Activated CD4-positive, alpha-beta T cell treated with anti-CD3 and anti-CD28 coated beads, Interleukin-2, amount 10 ng/mL, durations not matched to agents 24 days and 14 days (primary cell): ENCODE results near the gene ZFP36L2. TPM values are rescaled to one million over a fixed set of nuclear protein-coding genes. Genes with fewer than 3 reads are reported as not detected.

Source experiments
- DNase-seq: peaks from one replicate; pipeline ENCODE4 v3.0.0; 2022
- H3K27ac Mint-ChIP-seq: one replicate; pipeline ENCODE4 v1.8.0; 2022; ENCODE audit warnings: mild to moderate bottlenecking, mixed read lengths
- H3K27me3 Mint-ChIP-seq: one replicate; pipeline ENCODE4 v1.8.0; 2022; ENCODE audit warnings: mixed read lengths
- H3K36me3 Mint-ChIP-seq: one replicate; pipeline ENCODE4 v1.8.0; 2022; ENCODE audit warnings: low read depth, mild to moderate bottlenecking, mixed read lengths
- H3K4me1 Mint-ChIP-seq: one replicate; pipeline ENCODE4 v1.8.0; 2021; ENCODE audit warnings: mixed read lengths
- H3K4me3 Mint-ChIP-seq: one replicate; pipeline ENCODE4 v1.8.0; 2022; ENCODE audit warnings: mild to moderate bottlenecking, moderate library complexity, mixed read lengths
- H3K9me3 Mint-ChIP-seq: one replicate; pipeline ENCODE4 v1.8.0; 2021; ENCODE audit warnings: mixed read lengths
- intact Hi-C: fragments of 100-400 bp; cut with micrococcal nuclease; formaldehyde crosslinking; loops from one replicate; pipeline ENCODE4 v1.15.1; 2023
- total RNA-seq: library from RNA; stranded (reverse); gene quantifications from 2 replicates; pipeline ENCODE4 v1.2.3, GENCODE V29; 2022

ZFP36L2 gene
- total RNA-seq, 1 donor from 2014 or later, result 93.1 TPM

GRCh38 chr2:43233218-43234212 is 7.1 kb upstream of the ZFP36L2 start:
- intact Hi-C loops, result no loop called here
- no peak overlapping the region for H3K4me3 Mint-ChIP-seq
- H3K36me3 Mint-ChIP-seq, result peaks cover 15% of the 10 kb centered on the region
- H3K4me1 Mint-ChIP-seq, result peaks cover 17% of the 10 kb centered on the region
- no peak overlapping the region for H3K27ac Mint-ChIP-seq
- H3K27me3 Mint-ChIP-seq, result no peaks in the 10 kb centered on the region
- H3K9me3 Mint-ChIP-seq, result no peaks in the 10 kb centered on the region
- DNase-seq, result no peak

- Mint-ChIP-seq H3K27me3 (no peaks in the 10 kb centered on the region), H3K27ac (no peak overlapping the region), H3K4me3 (no peak overlapping the region), H3K4me1 (peaks cover 20% of the 10 kb centered on the region), H3K9me3 (no peaks in the 10 kb centered on the region), H3K36me3 (peaks cover 10% of the 10 kb centered on the region)
- no peak for DNase-seq
- intact Hi-C loops, result loop anchor here (2.0 kb wide), 1 partner anchor 254 kb away; no protein-coding TSS in a partner anchor
These were observed 4.8 kb upstream of the ZFP36L2 start for GRCh38 chr2:43230951-43231827.

- no peak overlapping the region for H3K27ac Mint-ChIP-seq
- H3K36me3 Mint-ChIP-seq, result peaks cover 14% of the 10 kb centered on the region
- no peaks in the 10 kb centered on the region for H3K9me3 Mint-ChIP-seq
- DNase-seq, result no peak
- no peak overlapping the region for H3K4me3 Mint-ChIP-seq
- intact Hi-C loops, result loop anchor here (2.0 kb wide), 1 partner anchor 254 kb away; no protein-coding TSS in a partner anchor
- no peaks in the 10 kb centered on the region for H3K27me3 Mint-ChIP-seq
- H3K4me1 Mint-ChIP-seq, result peaks cover 20% of the 10 kb centered on the region
These were observed 4.0 kb upstream of the ZFP36L2 start for GRCh38 chr2:43230351-43230885.

DNA sequence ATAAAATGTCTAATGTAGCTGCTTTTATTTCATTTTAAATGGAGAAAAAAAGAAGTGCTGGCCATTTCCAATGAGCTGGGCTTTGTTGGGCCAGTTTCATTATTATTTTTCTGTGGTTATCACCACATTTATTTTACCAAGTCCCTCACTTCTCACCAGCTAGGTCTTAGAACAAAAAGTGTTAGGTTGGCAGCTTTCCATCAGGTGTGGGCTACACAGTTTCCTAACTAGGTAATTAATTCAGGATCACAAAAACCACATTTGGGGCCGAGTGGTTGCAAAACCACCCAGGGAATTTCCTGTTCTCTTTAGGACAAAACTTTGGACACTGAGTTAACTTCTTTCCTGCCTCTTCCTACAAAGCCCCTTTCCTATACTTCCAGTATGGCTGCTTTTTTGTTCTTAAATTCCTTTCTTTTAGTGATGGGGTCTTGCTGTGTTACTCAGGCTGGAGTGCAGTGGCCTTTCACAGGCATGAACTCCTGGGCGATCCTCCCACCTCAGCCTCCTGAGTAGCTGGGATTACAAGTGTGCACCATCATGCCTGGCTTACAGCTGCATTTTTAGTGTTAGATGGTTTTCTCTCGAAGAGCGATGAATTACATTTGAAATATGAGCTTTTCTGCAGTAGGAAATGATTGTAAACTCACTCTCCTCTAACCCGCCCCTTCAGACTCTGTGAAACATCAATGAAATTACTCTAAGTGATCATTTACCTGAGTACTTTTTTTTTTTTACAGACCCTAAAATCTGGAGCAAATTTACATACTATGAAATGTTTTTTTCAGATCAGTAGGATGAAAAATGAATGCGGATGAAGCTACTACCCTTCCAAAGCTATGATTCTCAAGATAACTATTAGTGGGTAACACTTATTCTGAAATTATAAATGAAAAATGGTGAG is 2.6 kb upstream of the ZFP36L2 start:
- peak overlapping the region; percentile 79 for H3K27ac Mint-ChIP-seq

GRCh38 chr2:43228321-43228751 is 1.9 kb upstream of the ZFP36L2 start:
- peak; percentile 67 for DNase-seq
- Mint-ChIP-seq H3K9me3 (no peaks in the 10 kb centered on the region), H3K4me1 (peaks cover 24% of the 10 kb centered on the region), H3K4me3 (peak overlapping the region; percentile 88), H3K36me3 (peaks cover 31% of the 10 kb centered on the region), H3K27ac (peak overlapping the region; percentile 90), H3K27me3 (peaks cover 2% of the 10 kb centered on the region)
- intact Hi-C loops, result loop anchor here (2.0 to 5.0 kb wide), 5 partner anchors 170 to 400 kb away; partner anchors contain the start of gene THADA

More for the DNA sequence above, 2.6 kb upstream of the ZFP36L2 start:
- H3K36me3 Mint-ChIP-seq, result peaks cover 26% of the 10 kb centered on the region
- intact Hi-C loops, result loop anchor here (1.0 to 5.0 kb wide), 9 partner anchors 102 to 400 kb away; partner anchors contain the start of gene THADA
- no peaks in the 10 kb centered on the region for H3K9me3 Mint-ChIP-seq
- H3K27me3 Mint-ChIP-seq, result peaks cover 2% of the 10 kb centered on the region
- DNase-seq, result no peak
- H3K4me1 Mint-ChIP-seq, result peaks cover 22% of the 10 kb centered on the region
- H3K4me3 Mint-ChIP-seq, result peak overlapping the region; percentile 88

- Mint-ChIP-seq H3K4me1 (peaks cover 25% of the 10 kb centered on the region), H3K4me3 (peak overlapping the region; percentile 88), H3K9me3 (no peaks in the 10 kb centered on the region), H3K27ac (peak overlapping the region; percentile 90), H3K36me3 (peaks cover 34% of the 10 kb centered on the region), H3K27me3 (peaks cover 2% of the 10 kb centered on the region)
- no peak for DNase-seq
- intact Hi-C loops, result loop anchor here (1.0 to 5.0 kb wide), 8 partner anchors 169 to 417 kb away; partner anchors contain the start of gene THADA
These were observed 1.4 kb upstream of the ZFP36L2 start for GRCh38 chr2:43227830-43228281.

GRCh38 chr2:43226955-43227829 is 786 bp upstream of the ZFP36L2 start:
- intact Hi-C loops, result loop anchor here (1.0 to 5.0 kb wide), 8 partner anchors 53 to 416 kb away; partner anchors contain the start of gene THADA
- Mint-ChIP-seq H3K9me3 (no peaks in the 10 kb centered on the region), H3K27me3 (peaks cover 2% of the 10 kb centered on the region), H3K36me3 (peaks cover 40% of the 10 kb centered on the region), H3K4me1 (peaks cover 29% of the 10 kb centered on the region), H3K27ac (peak overlapping the region; percentile 93), H3K4me3 (peak overlapping the region; percentile 88)
- DNase-seq, result peak; percentile 90

GRCh38 chr2:43225788-43226557 is 433 bp downstream of the ZFP36L2 start:
- Mint-ChIP-seq H3K27ac (peak overlapping the region; percentile 97), H3K36me3 (peaks cover 50% of the 10 kb centered on the region), H3K4me1 (peaks cover 41% of the 10 kb centered on the region), H3K4me3 (peak overlapping the region; percentile 99), H3K27me3 (peaks cover 2% of the 10 kb centered on the region), H3K9me3 (no peaks in the 10 kb centered on the region)
- peak; percentile 93 for DNase-seq
- intact Hi-C loops, result loop anchor here (1.0 to 5.0 kb wide), 7 partner anchors 52 to 415 kb away; partner anchors contain the start of gene THADA

DNA sequence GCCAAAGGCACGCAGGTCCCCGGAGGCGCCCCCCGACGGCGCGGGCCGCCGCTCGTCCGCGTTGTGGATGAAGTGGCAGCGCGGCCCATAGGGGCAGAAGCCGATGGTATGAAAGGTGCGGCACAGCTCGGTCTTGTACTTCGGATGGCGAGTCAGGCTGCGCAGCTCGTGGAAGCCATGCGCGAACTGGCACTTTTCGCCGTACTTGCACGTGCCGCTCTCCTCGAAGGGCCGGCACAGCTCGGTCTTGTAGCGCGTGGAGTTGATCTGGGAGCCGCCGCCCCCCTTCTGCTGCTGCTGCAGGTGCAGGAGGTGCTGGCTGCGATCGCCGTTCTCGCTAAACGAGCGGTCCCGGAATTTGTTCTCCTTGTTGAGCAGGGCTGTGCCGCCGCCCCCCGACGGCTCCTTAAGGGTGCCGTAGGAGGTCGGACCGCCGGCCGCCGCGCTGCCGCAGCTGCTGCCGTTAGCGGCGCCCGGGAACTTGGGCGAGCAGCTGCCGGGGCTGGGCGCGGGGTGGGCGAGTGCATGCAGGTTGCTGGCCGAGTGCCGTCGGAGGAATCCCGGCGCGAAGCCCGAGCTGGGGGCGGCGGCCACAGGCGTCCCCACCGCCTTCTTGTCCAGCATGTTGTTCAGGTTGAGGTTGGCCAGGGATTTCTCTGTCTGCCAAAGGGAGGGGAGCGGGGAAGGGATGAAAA is 1.2 kb downstream of the ZFP36L2 start:
- Mint-ChIP-seq H3K4me1 (peaks cover 48% of the 10 kb centered on the region), H3K9me3 (no peaks in the 10 kb centered on the region), H3K4me3 (peak overlapping the region; percentile 99), H3K27me3 (peaks cover 2% of the 10 kb centered on the region), H3K36me3 (peaks cover 48% of the 10 kb centered on the region), H3K27ac (peak overlapping the region; percentile 97)
- intact Hi-C loops, result loop anchor here (5.0 kb wide), 2 partner anchors 332 to 372 kb away; partner anchors contain the start of gene THADA
- peak; percentile 91 for DNase-seq

- Mint-ChIP-seq H3K27me3 (peaks cover 2% of the 10 kb centered on the region), H3K4me1 (peaks cover 53% of the 10 kb centered on the region), H3K9me3 (no peaks in the 10 kb centered on the region), H3K4me3 (peak overlapping the region; percentile 99), H3K27ac (peak overlapping the region; percentile 100), H3K36me3 (peaks cover 46% of the 10 kb centered on the region)
- DNase-seq, result peak; percentile 86
- intact Hi-C loops, result loop anchor here (5.0 kb wide), 2 partner anchors 333 to 373 kb away; partner anchors contain the start of gene THADA
These were observed 1.8 kb downstream of the ZFP36L2 start for GRCh38 chr2:43224571-43225092.
